Activated T-cell treated with anti-CD3 and anti-CD28 coated beads, Interleukin-2, amount 50 U/mL, for 4 hours (primary cell): Measurements from ENCODE around the gene OR51D1. TPM values are rescaled to one million over a fixed set of nuclear protein-coding genes. Genes with fewer than 3 reads are reported as not detected.

Experiments used
- ATAC-seq, 2 donors: fragments of 200-7000 bp; cut with Tn5 transposase; one replicate each; pipeline ENCODE4 v1.10.0; 2021
- DNase-seq: peaks from one replicate; pipeline ENCODE4 v3.0.0-alpha.2; 2020
- H3K27me3 Mint-ChIP-seq: one replicate; pipeline ENCODE4 v1.8.0; 2021; ENCODE audit warnings: low read depth, mixed read lengths
- H3K36me3 Mint-ChIP-seq: one replicate; pipeline ENCODE4 v1.8.0; 2022; ENCODE audit warnings: mixed read lengths; ENCODE audit not compliant: insufficient read depth
- H3K4me1 Mint-ChIP-seq: one replicate; pipeline ENCODE4 v1.8.0; 2021; ENCODE audit warnings: low read depth, mixed read lengths
- H3K4me3 Mint-ChIP-seq: one replicate; pipeline ENCODE4 v1.8.0; 2021; ENCODE audit warnings: mild to moderate bottlenecking, moderate library complexity, mixed read lengths
- H3K9me3 Mint-ChIP-seq: one replicate; pipeline ENCODE4 v1.8.0; 2021; ENCODE audit warnings: mixed read lengths
- total RNA-seq, 3 donors: library from RNA; stranded (reverse); gene quantifications; one replicate each; pipeline ENCODE4 v1.2.1, GENCODE V29; 2021

OR51D1 gene
- total RNA-seq, 3 donors from 2014 or later = not detected

- DNase-seq (no peak), ATAC-seq (no peak)
- Mint-ChIP-seq H3K36me3 (no peaks in the 10 kb centered on the region), H3K4me3 (no peak overlapping the region), H3K9me3 (no peaks in the 10 kb centered on the region), H3K27me3 (peaks cover 14% of the 10 kb centered on the region), H3K4me1 (no peaks in the 10 kb centered on the region)
Measured at GRCh38 chr11:4665424-4665823, 28.1 kb downstream of the OR51D1 start.

- H3K9me3 Mint-ChIP-seq = no peaks in the 10 kb centered on the region
Measured at GRCh38 chr11:4671741-4672140, 34.5 kb downstream of the OR51D1 start.

GRCh38 chr11:4672470-4672869, 35.2 kb downstream of the OR51D1 start:
- no peaks in the 10 kb centered on the region for H3K4me1 Mint-ChIP-seq
- H3K27me3 Mint-ChIP-seq = peaks cover 29% of the 10 kb centered on the region
- ATAC-seq = no peak
- H3K4me3 Mint-ChIP-seq = no peak overlapping the region
- DNase-seq = no peak
- no peaks in the 10 kb centered on the region for H3K36me3 Mint-ChIP-seq
- H3K9me3 Mint-ChIP-seq = no peaks in the 10 kb centered on the region

More at GRCh38 chr11:4671741-4672140, 34.5 kb downstream of the OR51D1 start:
- DNase-seq (no peak), ATAC-seq (no peak)
- Mint-ChIP-seq H3K4me3 (no peak overlapping the region), H3K27me3 (peaks cover 29% of the 10 kb centered on the region), H3K36me3 (no peaks in the 10 kb centered on the region), H3K4me1 (no peaks in the 10 kb centered on the region)

GRCh38 chr11:4673781-4674180, 36.5 kb downstream of the OR51D1 start:
- no peak for ATAC-seq
- Mint-ChIP-seq H3K4me1 (no peaks in the 10 kb centered on the region), H3K4me3 (no peak overlapping the region), H3K9me3 (no peaks in the 10 kb centered on the region), H3K36me3 (no peaks in the 10 kb centered on the region), H3K27me3 (peaks cover 27% of the 10 kb centered on the region)
- no peak for DNase-seq

- Mint-ChIP-seq H3K27me3 (peaks cover 24% of the 10 kb centered on the region), H3K4me1 (no peaks in the 10 kb centered on the region), H3K9me3 (no peaks in the 10 kb centered on the region), H3K4me3 (no peak overlapping the region), H3K36me3 (no peaks in the 10 kb centered on the region)
- ATAC-seq = no peak
- DNase-seq = no peak
Measured at GRCh38 chr11:4677948-4678347, 40.7 kb downstream of the OR51D1 start.

GRCh38 chr11:4680341-4680740, 43.1 kb downstream of the OR51D1 start:
- H3K4me1 Mint-ChIP-seq = no peaks in the 10 kb centered on the region
- ATAC-seq = no peak
- H3K36me3 Mint-ChIP-seq = no peaks in the 10 kb centered on the region
- H3K27me3 Mint-ChIP-seq = peaks cover 15% of the 10 kb centered on the region
- no peak for DNase-seq
- H3K9me3 Mint-ChIP-seq = no peaks in the 10 kb centered on the region
- H3K4me3 Mint-ChIP-seq = no peak overlapping the region

- Mint-ChIP-seq H3K36me3 (no peaks in the 10 kb centered on the region), H3K4me3 (no peak overlapping the region), H3K9me3 (no peaks in the 10 kb centered on the region), H3K27me3 (peaks cover 8% of the 10 kb centered on the region), H3K4me1 (no peaks in the 10 kb centered on the region)
- no peak for ATAC-seq
- DNase-seq = no peak
Measured at GRCh38 chr11:4682623-4683419, 45.5 kb downstream of the OR51D1 start.

GRCh38 chr11:4684631-4685285, 47.5 kb downstream of the OR51D1 start:
- no peaks in the 10 kb centered on the region for H3K36me3 Mint-ChIP-seq
- H3K4me3 Mint-ChIP-seq = no peak overlapping the region
- peaks cover 6% of the 10 kb centered on the region for H3K27me3 Mint-ChIP-seq
- no peaks in the 10 kb centered on the region for H3K9me3 Mint-ChIP-seq
- ATAC-seq (no peak), DNase-seq (no peak)
- H3K4me1 Mint-ChIP-seq = no peaks in the 10 kb centered on the region

Other genes starting within 250 kb of the OR51D1 start
- gene TRIM21, start 243.8 kb upstream of the OR51D1 start, total RNA-seq = 10 to 100 TPM; 20.9 to 22.8 (median 22.3) TPM
- not detected for gene OR52K2, start 188.2 kb upstream of the OR51D1 start, total RNA-seq
- under 1 TPM in 1 of 3 donors, not detected in 2; 0.05 TPM for gene OR52K1, start 154.8 kb upstream of the OR51D1 start, total RNA-seq
- gene OR52M1, start 92.3 kb upstream of the OR51D1 start, total RNA-seq = not detected
- gene OR52I2, start 55.7 kb upstream of the OR51D1 start, total RNA-seq = not detected
- gene OR52I1, start 43.4 kb upstream of the OR51D1 start, total RNA-seq = not detected
- 1 to 10 TPM; 7.7 to 8.6 (median 8.1) TPM for gene TRIM68, start 29.2 kb upstream of the OR51D1 start, total RNA-seq
- gene OR51E1, start 6.5 kb downstream of the OR51D1 start, total RNA-seq = not detected
- not detected for gene OR51E2, start 60.4 kb downstream of the OR51D1 start, total RNA-seq
- gene MMP26, start 67.3 kb downstream of the OR51D1 start, total RNA-seq = not detected
- gene OR51F1, start 132.5 kb downstream of the OR51D1 start, total RNA-seq = not detected
- gene OR52R1, start 166.9 kb downstream of the OR51D1 start, total RNA-seq = not detected
- gene OR51F2, start 183.8 kb downstream of the OR51D1 start, total RNA-seq = not detected
- not detected for gene OR51S1, start 211.7 kb downstream of the OR51D1 start, total RNA-seq
- not detected for gene OR51T1, start 244.4 kb downstream of the OR51D1 start, total RNA-seq